ENCODE measurements around the gene ETV1. TPM values are rescaled to one million over a fixed set of nuclear protein-coding genes. Genes with fewer than 3 reads are reported as not detected.

Gene ETV1
- total and polyA plus RNA-seq, 9 donors: 0.60 to 6.3 (median 2.3) TPM

DNA sequence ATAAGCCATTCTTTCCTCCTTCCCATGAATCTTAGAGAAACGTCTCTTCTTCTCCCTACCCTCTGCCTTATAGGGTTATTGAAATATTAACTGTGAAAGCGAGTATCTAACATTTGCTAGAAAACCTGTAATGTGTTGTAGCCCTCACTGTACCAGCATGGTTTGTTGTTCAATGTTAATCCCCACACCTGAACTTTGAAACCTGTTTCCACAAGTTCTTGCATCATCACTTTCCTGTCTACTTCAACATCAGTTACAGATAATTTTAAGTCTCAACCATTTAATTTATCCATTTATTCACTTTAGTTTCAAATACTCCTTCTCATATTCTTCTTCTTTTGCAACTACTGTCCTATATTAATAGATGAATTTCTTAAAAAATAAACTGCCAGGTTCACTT is 148.2 kb downstream of the ETV1 start:
- intact Hi-C loops (cut with DNase I): no loop called here
- no peak overlapping the region for H3K4me3 ChIP-seq
- H3K4me1 ChIP-seq (ENCODE audit: insufficient read depth): no peaks in the 10 kb centered on the region
- H3K36me3 ChIP-seq: no peaks in the 10 kb centered on the region
- no peaks in the 10 kb centered on the region for H3K27me3 ChIP-seq
- TF ChIP-seq EP300 (IDR thresholded peaks at IDR 0.05) (no peak), POLR2A (IDR thresholded peaks at IDR 0.05) (no peak)
- TF ChIP-seq, protein P1, sequence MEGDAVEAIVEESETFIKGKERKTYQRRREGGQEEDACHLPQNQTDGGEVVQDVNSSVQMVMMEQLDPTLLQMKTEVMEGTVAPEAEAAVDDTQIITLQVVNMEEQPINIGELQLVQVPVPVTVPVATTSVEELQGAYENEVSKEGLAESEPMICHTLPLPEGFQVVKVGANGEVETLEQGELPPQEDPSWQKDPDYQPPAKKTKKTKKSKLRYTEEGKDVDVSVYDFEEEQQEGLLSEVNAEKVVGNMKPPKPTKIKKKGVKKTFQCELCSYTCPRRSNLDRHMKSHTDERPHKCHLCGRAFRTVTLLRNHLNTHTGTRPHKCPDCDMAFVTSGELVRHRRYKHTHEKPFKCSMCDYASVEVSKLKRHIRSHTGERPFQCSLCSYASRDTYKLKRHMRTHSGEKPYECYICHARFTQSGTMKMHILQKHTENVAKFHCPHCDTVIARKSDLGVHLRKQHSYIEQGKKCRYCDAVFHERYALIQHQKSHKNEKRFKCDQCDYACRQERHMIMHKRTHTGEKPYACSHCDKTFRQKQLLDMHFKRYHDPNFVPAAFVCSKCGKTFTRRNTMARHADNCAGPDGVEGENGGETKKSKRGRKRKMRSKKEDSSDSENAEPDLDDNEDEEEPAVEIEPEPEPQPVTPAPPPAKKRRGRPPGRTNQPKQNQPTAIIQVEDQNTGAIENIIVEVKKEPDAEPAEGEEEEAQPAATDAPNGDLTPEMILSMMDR (IDR thresholded peaks at IDR 0.05): no peak
- no peak overlapping the region for H3K27ac ChIP-seq
- DNase-seq: no peak
- no peaks in the 10 kb centered on the region for H3K9me3 ChIP-seq
- 68 to 79% (median 77%) methylated on average over 2 of the region's 2 CpGs for WGBS, 3 donors

Small RNA genes lying within 50 kb of the gene (small RNA-seq; reads per million reads assigned to genes)
- gene RF00019: not detected
